BE2C (cell line): ENCODE measurements around the gene XPNPEP2.

Experiments used
- DNase-seq: peaks from one replicate; pipeline ENCODE4 v3.0.0-alpha.2; 2020
- H3K27me3 ChIP-seq: fragments of 250-450 bp; sonication (Bioruptor Pico); 2 replicates; pipeline ENCODE4 v1.5.1; 2020; ENCODE audit warnings: mild to moderate bottlenecking
- H3K36me3 ChIP-seq: fragments of 250-450 bp; sonication (Bioruptor Pico); 2 replicates; pipeline ENCODE4 v1.5.1; 2020; ENCODE audit warnings: mild to moderate bottlenecking
- H3K4me1 ChIP-seq: fragments of 250-450 bp; sonication (Bioruptor Pico); 2 replicates; pipeline ENCODE4 v1.5.1; 2020
- H3K4me3 ChIP-seq: 2 replicates; pipeline ENCODE4 v1.5.1; 2011; ENCODE audit warnings: low read depth, low read length
- H3K9me3 ChIP-seq: fragments of 250-450 bp; sonication (Bioruptor Pico); 2 replicates; pipeline ENCODE4 v1.5.1; 2020
- TF ChIP-seq, protein P1 (sequence below): IDR thresholded peaks from 2 replicates; pipeline ENCODE4 v1.5.1; 2012; ENCODE audit warnings: mild to moderate bottlenecking, low read depth, low read length

Gene XPNPEP2

DNA sequence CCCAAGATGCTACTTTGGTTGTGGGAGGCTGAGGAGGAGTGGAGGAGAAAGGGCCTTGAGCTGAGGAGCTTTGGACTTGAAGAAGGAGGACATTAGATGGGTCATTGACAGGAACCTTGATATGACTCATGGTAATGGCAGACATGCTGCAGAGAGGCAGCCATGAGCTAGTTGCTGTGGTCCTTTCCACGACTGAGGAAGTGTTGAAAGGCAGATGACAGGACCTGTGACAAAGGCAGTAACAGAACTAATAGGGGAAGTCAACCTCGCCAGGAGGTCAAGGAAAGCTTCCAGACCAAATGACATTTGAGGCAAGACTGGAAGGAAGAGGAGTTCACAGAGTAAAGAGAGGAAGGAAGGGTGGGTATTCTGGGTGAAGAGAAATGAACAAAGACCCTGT lies 7.6 kb upstream of the XPNPEP2 start:
- DNase-seq = no peak
- TF ChIP-seq, protein P1, sequence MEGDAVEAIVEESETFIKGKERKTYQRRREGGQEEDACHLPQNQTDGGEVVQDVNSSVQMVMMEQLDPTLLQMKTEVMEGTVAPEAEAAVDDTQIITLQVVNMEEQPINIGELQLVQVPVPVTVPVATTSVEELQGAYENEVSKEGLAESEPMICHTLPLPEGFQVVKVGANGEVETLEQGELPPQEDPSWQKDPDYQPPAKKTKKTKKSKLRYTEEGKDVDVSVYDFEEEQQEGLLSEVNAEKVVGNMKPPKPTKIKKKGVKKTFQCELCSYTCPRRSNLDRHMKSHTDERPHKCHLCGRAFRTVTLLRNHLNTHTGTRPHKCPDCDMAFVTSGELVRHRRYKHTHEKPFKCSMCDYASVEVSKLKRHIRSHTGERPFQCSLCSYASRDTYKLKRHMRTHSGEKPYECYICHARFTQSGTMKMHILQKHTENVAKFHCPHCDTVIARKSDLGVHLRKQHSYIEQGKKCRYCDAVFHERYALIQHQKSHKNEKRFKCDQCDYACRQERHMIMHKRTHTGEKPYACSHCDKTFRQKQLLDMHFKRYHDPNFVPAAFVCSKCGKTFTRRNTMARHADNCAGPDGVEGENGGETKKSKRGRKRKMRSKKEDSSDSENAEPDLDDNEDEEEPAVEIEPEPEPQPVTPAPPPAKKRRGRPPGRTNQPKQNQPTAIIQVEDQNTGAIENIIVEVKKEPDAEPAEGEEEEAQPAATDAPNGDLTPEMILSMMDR = no peak
- Histone ChIP-seq H3K4me3 (no peak overlapping the region), H3K27me3 (no peaks in the 10 kb centered on the region), H3K4me1 (no peaks in the 10 kb centered on the region), H3K9me3 (no peaks in the 10 kb centered on the region), H3K36me3 (no peaks in the 10 kb centered on the region)

DNA sequence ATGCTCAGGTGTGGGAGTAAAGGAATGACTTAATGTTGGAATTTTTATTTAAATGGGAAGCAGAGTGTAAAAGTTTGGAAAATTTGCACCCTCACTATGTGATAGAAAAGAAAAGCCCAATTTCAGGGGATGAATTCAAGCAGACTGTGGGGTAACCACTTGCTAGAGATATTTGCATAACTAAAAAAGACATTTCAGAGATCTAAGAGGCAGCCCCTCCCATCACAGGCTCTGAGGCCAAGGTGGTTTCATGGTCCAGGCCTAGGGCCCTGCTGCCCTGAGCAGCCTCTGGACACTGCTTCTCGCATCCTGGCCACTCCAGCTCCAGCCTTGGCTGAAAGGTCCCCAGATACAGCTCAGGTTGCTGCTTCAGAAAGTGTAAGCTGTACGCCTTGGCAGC lies 5.9 kb upstream of the XPNPEP2 start:
- Histone ChIP-seq H3K4me1 (no peaks in the 10 kb centered on the region; the same call in 1 of the 2 replicates), H3K27me3 (no peaks in the 10 kb centered on the region), H3K4me3 (no peak overlapping the region), H3K36me3 (no peaks in the 10 kb centered on the region), H3K9me3 (no peaks in the 10 kb centered on the region)
- DNase-seq = no peak
- TF ChIP-seq, protein P1 = no peak

DNA sequence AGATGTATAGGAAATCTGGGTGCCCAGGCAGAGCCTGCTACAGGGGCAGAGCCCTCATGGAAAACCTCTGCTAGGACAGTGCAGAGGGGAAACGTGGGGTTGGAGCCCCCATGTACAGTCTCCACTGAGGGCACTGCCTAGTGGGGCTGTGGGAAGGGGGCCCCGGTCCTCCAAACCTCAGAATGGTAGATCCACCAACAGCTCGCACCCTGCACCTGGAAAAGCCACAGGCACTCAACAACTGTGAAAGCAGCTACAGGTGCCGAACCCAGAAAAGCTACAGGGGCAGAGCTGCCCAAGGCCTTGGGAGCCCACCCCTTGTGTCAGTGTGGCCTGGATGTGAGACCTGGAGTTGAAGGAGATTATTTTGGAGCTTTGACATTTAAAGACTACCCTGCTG lies 5.4 kb upstream of the XPNPEP2 start:
- DNase-seq = no peak
- H3K27me3 ChIP-seq = no peaks in the 10 kb centered on the region

DNA sequence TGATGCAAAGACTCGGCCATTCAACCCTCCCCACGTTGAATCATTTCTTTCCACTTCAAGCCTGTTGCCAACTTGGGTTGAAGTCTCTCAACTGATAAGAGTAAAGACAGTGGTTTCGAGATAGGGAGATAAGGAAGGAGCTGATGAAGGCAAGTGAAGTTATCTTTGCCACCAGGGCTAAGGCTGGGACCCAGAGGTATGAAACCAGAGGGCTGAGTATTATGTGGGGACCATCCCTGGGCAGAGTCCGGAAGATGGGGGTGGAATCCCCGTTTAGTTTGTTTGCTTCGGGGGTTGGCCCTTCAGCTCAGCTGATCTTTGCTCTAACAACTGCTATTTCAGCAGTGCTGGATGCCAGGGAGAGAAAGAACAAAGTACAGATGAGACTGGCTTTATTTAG lies 2.3 kb upstream of the XPNPEP2 start:
- TF ChIP-seq, protein P1 = no peak
- no peak for DNase-seq
- Histone ChIP-seq H3K4me1 (no peaks in the 10 kb centered on the region; the same call in 1 of the 2 replicates), H3K27me3 (no peaks in the 10 kb centered on the region), H3K4me3 (no peak overlapping the region), H3K36me3 (no peaks in the 10 kb centered on the region), H3K9me3 (no peaks in the 10 kb centered on the region)

More for the DNA sequence above, 5.4 kb upstream of the XPNPEP2 start:
- Histone ChIP-seq H3K9me3 (no peaks in the 10 kb centered on the region), H3K36me3 (no peaks in the 10 kb centered on the region), H3K4me1 (no peaks in the 10 kb centered on the region; the same call in 1 of the 2 replicates), H3K4me3 (no peak overlapping the region)
- TF ChIP-seq, protein P1 = no peak

DNA sequence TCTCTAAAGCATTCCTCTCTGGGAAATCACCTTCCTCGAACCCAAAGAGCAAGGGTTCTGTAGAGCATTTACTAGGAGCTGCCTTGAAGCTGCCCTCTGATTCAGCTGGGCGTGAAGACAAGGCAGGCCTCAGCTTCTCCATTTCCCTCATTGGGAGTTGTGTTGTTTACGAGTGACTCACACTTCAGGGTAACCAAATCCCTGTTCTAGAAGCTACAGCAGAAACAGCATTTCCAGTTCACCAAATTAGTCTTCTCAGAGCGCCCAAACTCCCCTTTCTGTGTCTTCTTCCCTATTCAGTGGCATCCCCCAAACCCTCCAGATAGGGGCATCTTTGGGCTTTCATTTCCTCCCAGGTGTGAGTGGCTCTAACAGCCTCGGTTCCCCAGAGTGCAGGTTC lies 863 bp upstream of the XPNPEP2 start:
- no peak for DNase-seq
- Histone ChIP-seq H3K9me3 (no peaks in the 10 kb centered on the region), H3K4me1 (no peaks in the 10 kb centered on the region; the same call in 1 of the 2 replicates), H3K27me3 (no peaks in the 10 kb centered on the region), H3K4me3 (no peak overlapping the region), H3K36me3 (no peaks in the 10 kb centered on the region)
- TF ChIP-seq, protein P1 = no peak

DNA sequence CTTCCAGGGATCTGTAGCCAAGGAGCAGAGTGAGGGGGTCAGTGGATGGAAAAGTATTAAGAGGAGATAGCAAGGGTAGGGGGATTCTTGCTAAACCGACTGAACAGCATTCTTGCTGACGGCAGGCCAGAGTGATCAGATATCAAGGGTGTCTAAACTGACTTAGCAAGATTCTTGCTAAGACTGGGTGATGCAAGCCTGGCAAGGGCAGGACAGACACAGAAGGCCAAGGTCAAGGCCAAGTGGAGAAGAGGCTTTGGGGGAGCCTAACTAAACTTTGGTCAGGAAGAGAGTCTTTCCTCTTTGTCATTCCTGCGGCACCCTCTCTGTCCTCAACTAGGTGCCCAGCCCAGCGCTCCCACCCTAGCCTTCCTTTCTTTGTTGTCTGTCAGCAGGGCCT lies 799 bp downstream of the XPNPEP2 start:
- no peaks in the 10 kb centered on the region for H3K9me3 ChIP-seq
- no peaks in the 10 kb centered on the region for H3K27me3 ChIP-seq
- no peak for DNase-seq
- TF ChIP-seq, protein P1 = no peak
- no peaks in the 10 kb centered on the region; the same call in 1 of the 2 replicates for H3K4me1 ChIP-seq
- H3K4me3 ChIP-seq = no peak overlapping the region
- H3K36me3 ChIP-seq = no peaks in the 10 kb centered on the region
